ENCODE data around the gene MXD4. TPM values are rescaled to one million over a fixed set of nuclear protein-coding genes. Genes with fewer than 3 reads are reported as not detected.
A peak's percentile ranks its signal among the peaks of the same experiment; 100 is the strongest.

Gene MXD4
- total RNA-seq, 2 donors from 2014 or later: 36.7 to 43.3 TPM

DNA sequence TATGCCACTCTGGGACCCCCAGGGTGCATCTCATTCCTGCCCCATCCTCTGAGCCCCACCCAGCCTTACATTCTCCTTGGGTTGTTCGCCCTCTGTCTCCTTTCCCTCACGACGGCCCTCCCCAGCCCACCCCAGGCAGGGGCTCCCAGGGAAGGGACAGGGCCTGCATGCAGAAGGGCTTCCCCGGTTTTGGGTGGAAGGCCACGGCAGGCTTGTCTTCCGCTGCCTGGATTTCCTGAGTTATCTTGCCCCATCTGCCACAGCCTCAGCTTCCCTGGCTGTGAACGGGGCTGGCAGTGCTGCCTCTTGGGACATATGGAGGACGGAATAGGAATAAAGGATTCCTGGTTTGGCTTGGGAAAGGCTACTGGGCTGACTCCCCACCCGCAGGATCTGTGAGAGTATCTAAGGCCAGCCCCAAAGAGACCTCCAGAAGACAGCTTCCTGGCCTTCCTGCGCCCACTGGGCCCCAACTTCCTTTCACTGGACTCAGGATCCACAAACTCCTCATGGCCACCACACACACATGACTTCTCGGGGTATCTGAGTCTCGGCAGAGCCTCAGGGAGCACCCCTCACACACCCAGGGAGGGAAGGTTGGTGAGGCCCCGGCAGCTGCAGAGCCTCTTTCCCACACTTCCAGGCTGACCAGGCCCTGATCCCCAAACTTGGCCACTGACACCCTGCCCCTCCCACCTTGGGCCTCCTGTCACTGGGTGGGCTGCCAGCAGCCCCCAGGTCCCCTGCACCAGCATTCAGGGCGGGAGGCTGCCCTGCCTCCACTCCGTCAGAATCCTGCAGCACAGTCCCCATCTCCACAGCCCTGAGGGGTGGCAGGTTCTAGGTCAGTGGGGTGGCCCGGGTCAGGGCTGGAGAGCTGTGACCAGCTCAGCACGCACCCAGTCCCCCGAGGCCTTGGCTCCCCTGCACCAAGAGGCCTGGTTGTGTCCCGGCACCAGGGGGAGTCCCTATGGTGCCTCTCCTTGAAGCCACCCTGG, 3.5 kb upstream of the MXD4 start:
- H3K27ac ChIP-seq: no peak overlapping the region

DNA sequence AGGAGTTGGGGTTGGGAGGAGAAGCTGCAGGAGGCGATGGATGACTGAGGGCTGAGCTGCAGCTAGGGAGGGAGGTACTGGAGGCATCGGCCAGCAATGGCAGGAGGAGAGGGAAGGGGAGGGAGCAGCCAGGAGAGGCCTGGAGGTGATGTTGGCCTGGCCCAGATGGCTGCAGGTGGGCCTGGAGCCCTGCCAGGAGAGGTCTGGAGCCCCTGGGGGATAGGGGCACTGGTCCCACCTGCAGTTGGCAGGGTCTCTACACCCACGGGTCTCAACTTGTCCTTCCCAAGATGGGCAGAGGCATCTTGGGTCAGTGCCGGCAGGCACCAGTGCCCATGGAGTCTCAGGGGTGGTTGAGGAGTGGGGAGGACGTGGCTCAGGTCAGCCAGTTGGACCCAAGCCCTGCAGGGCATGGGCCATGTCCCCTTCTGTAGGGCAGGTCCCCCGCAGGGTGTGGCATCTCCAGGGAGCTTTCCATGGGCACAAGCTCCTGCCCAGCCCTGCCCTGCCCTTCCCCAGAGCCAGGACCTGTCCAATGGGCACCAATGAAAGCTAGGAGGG, 2.7 kb upstream of the MXD4 start:
- H3K27ac ChIP-seq: no peak overlapping the region
- no peaks in the 10 kb centered on the region for H3K36me3 ChIP-seq
- no peaks in the 10 kb centered on the region for H3K27me3 ChIP-seq
- DNase-seq: no peak
- peaks cover 10% of the 10 kb centered on the region for H3K4me1 ChIP-seq
- no peak overlapping the region for H3K4me3 ChIP-seq
- TF ChIP-seq, protein P1, sequence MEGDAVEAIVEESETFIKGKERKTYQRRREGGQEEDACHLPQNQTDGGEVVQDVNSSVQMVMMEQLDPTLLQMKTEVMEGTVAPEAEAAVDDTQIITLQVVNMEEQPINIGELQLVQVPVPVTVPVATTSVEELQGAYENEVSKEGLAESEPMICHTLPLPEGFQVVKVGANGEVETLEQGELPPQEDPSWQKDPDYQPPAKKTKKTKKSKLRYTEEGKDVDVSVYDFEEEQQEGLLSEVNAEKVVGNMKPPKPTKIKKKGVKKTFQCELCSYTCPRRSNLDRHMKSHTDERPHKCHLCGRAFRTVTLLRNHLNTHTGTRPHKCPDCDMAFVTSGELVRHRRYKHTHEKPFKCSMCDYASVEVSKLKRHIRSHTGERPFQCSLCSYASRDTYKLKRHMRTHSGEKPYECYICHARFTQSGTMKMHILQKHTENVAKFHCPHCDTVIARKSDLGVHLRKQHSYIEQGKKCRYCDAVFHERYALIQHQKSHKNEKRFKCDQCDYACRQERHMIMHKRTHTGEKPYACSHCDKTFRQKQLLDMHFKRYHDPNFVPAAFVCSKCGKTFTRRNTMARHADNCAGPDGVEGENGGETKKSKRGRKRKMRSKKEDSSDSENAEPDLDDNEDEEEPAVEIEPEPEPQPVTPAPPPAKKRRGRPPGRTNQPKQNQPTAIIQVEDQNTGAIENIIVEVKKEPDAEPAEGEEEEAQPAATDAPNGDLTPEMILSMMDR (IDR thresholded peaks at IDR 0.05): no peak
- H3K9me3 ChIP-seq: no peaks in the 10 kb centered on the region
- intact Hi-C loops (cut with DNase I): no loop called here
- H3K9ac ChIP-seq (ENCODE audit: low read depth in 2 of 2, low read length in 2 of 2): no peak overlapping the region

More for the DNA sequence above, 3.5 kb upstream of the MXD4 start:
- Histone ChIP-seq H3K4me3 (no peak overlapping the region), H3K27me3 (no peaks in the 10 kb centered on the region), H3K9me3 (no peaks in the 10 kb centered on the region), H3K4me1 (peaks cover 4% of the 10 kb centered on the region), H3K9ac (ENCODE audit: low read depth in 2 of 2, low read length in 2 of 2) (no peak overlapping the region), H3K36me3 (no peaks in the 10 kb centered on the region)
- TF ChIP-seq, protein P1 (IDR thresholded peaks at IDR 0.05): no peak
- intact Hi-C loops (cut with DNase I): no loop called here
- no peak for DNase-seq

DNA sequence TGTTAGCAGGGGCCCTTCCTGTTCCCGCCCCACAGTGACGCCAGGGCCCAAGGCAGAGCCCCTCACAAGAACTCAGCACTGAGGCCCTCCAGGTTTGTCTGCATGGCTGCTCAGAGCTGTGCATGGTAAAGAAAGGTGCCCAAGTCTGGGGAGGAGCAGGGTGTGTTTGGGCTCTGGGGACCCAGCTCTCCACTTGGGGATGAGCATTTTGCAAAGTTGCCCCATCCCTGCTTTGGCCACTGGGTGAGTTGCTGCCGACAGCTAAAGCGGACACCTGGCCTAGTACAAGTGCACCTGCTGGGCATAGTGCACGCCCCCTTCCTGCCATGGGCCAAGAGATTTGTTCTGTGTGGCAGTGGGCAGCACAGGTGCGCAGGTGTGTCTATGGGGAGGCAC, 2.0 kb upstream of the MXD4 start:
- TF ChIP-seq, protein P1 (IDR thresholded peaks at IDR 0.05): no peak
- no peak for DNase-seq
- intact Hi-C loops (cut with DNase I): no loop called here
- no peak overlapping the region for H3K27ac ChIP-seq
- no peaks in the 10 kb centered on the region for H3K9me3 ChIP-seq
- no peak overlapping the region for H3K9ac ChIP-seq (ENCODE audit: low read depth in 2 of 2, low read length in 2 of 2)
- H3K27me3 ChIP-seq: no peaks in the 10 kb centered on the region
- peaks cover 10% of the 10 kb centered on the region for H3K4me1 ChIP-seq
- no peaks in the 10 kb centered on the region for H3K36me3 ChIP-seq
- H3K4me3 ChIP-seq: no peak overlapping the region

DNA sequence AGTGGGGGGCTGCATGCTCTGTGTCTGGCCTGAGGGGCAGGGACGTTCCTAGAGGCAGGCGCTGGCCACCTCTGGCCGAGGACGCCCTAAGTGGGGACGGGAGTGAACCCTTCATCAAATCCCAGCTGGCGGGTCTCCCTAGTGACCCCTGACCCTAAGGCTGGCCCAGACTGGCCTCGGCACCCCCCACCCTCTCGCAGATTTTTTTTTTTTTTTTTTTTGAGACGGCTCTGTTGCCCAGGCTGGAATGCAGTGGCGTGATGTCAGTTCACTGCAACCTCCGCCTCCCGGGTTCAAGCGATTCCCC, 988 bp upstream of the MXD4 start:
- no peak for DNase-seq
- Histone ChIP-seq H3K36me3 (no peaks in the 10 kb centered on the region), H3K27ac (peak overlapping the region; percentile 85), H3K4me3 (peak overlapping the region; percentile 70), H3K9ac (ENCODE audit: low read depth in 2 of 2, low read length in 2 of 2) (peak overlapping the region; percentile 70 to 87), H3K9me3 (no peaks in the 10 kb centered on the region), H3K4me1 (peaks cover 10% of the 10 kb centered on the region), H3K27me3 (no peaks in the 10 kb centered on the region)
- intact Hi-C loops (cut with DNase I): no loop called here
- TF ChIP-seq, protein P1 (IDR thresholded peaks at IDR 0.05): no peak

DNA sequence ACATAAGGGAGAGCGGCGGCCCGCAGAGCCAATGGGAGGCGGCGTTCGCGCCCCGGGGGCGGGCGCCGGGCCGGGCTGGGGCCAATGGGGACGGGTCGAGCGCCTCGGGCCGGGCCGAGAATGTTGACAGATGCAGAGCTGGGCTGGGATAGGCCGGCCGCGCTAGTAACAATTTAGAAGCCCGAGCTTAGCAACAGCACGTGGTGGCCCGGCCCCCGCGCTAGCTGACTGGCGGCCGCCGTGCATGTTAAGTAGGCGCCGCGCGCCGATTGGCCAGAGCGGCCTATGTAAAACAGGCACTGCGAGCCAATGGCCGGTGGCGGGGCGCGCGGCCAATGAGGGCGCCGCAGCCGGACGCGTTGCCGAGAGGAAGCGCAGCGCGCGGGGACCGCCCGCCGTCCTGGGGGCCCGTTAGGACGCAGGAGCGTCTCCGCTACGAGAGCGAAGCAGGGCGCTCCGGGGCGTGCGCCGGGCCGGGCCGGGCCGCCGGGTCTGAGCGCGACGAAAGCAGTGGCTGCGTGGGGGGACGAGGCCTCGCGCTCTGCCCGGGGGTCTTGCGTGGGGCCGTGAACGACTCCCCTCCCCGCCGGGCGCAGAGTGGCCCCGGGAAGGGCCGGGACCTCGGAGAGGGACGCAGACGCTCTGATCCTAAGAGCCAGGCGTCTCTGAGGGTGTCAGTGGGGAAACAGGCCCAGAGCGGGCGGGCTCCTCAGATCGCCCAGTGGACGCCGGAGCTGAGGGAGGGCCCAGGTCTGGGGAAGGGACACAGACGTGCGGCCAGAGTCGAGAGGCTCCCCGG, 435 bp upstream of the MXD4 start:
- Histone ChIP-seq H3K4me3 (peak overlapping the region; percentile 70), H3K4me1 (peaks cover 10% of the 10 kb centered on the region), H3K9me3 (no peaks in the 10 kb centered on the region), H3K27ac (peak overlapping the region; percentile 85), H3K9ac (ENCODE audit: low read depth in 2 of 2, low read length in 2 of 2) (peak overlapping the region; percentile 70 to 87), H3K36me3 (no peaks in the 10 kb centered on the region), H3K27me3 (no peaks in the 10 kb centered on the region)
- TF ChIP-seq, protein P1 (IDR thresholded peaks at IDR 0.05): no peak
- intact Hi-C loops (cut with DNase I): no loop called here
- DNase-seq: peak; percentile 98

Data from colonic mucosa (tissue), 4 donors.